ENCODE measurements around the gene SCYL2.

- no peak for TF ChIP-seq ZNF425 (CRISPR knock-in tag; conservative IDR thresholded peaks at IDR 0.05)
- no peak for TF ChIP-seq RELA (CRISPR knock-in tag; IDR thresholded peaks at IDR 0.05; ENCODE audit: borderline replicate concordance)
- no peak for TF ChIP-seq CTCF (IDR thresholded peaks at IDR 0.05)
- no peak for TF ChIP-seq USF2 (CRISPR knock-in tag; IDR thresholded peaks at IDR 0.05)
- no peak for TF ChIP-seq NFATC4 (CRISPR knock-in tag; IDR thresholded peaks at IDR 0.05)
- no peak for TF ChIP-seq MXD4 (CRISPR knock-in tag; IDR thresholded peaks at IDR 0.05; ENCODE audit: borderline replicate concordance)
- no peak for TF ChIP-seq IRF2 (CRISPR knock-in tag; IDR thresholded peaks at IDR 0.05; ENCODE audit: borderline replicate concordance, low read depth)
- TF ChIP-seq SP1 (CRISPR knock-in tag; conservative IDR thresholded peaks at IDR 0.05) = no peak
- no peak for TF ChIP-seq ATF3 (CRISPR knock-in tag; conservative IDR thresholded peaks at IDR 0.05)
- no peak for TF ChIP-seq GTF2I (CRISPR knock-in tag; conservative IDR thresholded peaks at IDR 0.05)
Measured at GRCh38 chr12:100225491-100225890, 41.5 kb upstream of the SCYL2 start.

Measured in WTC11 (cell line).